ENCODE results near the gene CHST15.
A peak's percentile ranks its signal among the peaks of the same experiment; 100 is the strongest.

CHST15 gene

DNA sequence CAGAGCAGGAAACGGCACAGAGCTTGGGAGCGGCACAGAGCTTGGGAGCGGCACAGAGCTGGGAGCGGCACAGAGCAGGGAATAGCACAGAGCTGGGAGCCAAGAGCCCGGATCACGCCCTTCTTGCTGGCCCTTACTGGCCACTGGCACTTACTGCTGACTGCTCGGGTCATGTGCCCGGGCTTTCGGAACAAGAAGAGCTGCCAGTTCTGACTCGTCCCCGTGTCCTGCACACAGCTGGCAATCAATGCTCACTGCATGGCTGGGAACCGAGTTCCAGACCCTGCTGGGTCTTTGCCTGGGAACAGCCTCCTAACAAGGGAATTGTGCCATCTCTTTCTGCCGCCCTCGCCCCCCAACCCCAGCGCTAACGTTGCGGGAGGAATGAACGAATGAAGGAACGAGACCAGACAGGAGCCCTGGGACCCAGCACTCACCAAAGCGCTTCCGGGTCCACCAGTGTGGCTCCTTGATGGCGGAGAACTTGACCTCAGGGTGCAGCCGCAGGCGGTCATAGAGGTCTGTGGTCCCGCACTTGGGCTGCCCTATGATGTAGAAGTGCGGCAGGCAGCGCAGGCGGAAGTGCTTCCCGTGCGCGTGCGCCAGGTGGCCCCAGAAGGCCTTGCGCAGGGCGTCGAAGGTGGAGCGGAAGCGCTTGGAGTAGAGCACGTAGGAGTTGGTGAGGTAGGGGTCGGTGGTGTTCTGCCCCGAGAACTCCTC, 49.1 kb downstream of the CHST15 start:
- no peaks in the 10 kb centered on the region for H3K27me3 ChIP-seq (ENCODE audit: control insufficient read depth, low read length)
- no peaks in the 10 kb centered on the region for H3K9me2 ChIP-seq (replicated peaks; ENCODE audit: control insufficient read depth, low read length)
- H3K4me3 ChIP-seq (ENCODE audit: low read length): no peak overlapping the region; the same call in 1 of the 2 replicates
- peaks cover 4% of the 10 kb centered on the region for H3F3A ChIP-seq (ENCODE audit: control insufficient read depth, insufficient read depth)
- TF ChIP-seq, protein P1, sequence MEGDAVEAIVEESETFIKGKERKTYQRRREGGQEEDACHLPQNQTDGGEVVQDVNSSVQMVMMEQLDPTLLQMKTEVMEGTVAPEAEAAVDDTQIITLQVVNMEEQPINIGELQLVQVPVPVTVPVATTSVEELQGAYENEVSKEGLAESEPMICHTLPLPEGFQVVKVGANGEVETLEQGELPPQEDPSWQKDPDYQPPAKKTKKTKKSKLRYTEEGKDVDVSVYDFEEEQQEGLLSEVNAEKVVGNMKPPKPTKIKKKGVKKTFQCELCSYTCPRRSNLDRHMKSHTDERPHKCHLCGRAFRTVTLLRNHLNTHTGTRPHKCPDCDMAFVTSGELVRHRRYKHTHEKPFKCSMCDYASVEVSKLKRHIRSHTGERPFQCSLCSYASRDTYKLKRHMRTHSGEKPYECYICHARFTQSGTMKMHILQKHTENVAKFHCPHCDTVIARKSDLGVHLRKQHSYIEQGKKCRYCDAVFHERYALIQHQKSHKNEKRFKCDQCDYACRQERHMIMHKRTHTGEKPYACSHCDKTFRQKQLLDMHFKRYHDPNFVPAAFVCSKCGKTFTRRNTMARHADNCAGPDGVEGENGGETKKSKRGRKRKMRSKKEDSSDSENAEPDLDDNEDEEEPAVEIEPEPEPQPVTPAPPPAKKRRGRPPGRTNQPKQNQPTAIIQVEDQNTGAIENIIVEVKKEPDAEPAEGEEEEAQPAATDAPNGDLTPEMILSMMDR (IDR thresholded peaks at IDR 0.05; ENCODE audit: low read depth, low read length, poor library complexity, severe bottlenecking): no peak
- TF ChIP-seq EZH2phosphoT487 (IDR thresholded peaks at IDR 0.05; ENCODE audit: borderline replicate concordance, low read length): no peak
- H3K27ac ChIP-seq (ENCODE audit: low read depth, low read length): no peak overlapping the region
- H4K20me1 ChIP-seq (ENCODE audit: control insufficient read depth, insufficient read depth, low read depth, low read length): no peaks in the 10 kb centered on the region
- no peaks in the 10 kb centered on the region for H3K9me3 ChIP-seq (ENCODE audit: control insufficient read depth, insufficient read depth, low read length)
- peaks cover 50% of the 10 kb centered on the region for H3K79me2 ChIP-seq (ENCODE audit: control insufficient read depth, low read length)
- H3K36me3 ChIP-seq (ENCODE audit: control insufficient read depth, low read length): peaks cover 69% of the 10 kb centered on the region
- peak overlapping the region; percentile 84 for H3K4me2 ChIP-seq (ENCODE audit: low read length)
- peaks cover 39% of the 10 kb centered on the region for H3K4me1 ChIP-seq (ENCODE audit: control insufficient read depth, low read length)

DNA sequence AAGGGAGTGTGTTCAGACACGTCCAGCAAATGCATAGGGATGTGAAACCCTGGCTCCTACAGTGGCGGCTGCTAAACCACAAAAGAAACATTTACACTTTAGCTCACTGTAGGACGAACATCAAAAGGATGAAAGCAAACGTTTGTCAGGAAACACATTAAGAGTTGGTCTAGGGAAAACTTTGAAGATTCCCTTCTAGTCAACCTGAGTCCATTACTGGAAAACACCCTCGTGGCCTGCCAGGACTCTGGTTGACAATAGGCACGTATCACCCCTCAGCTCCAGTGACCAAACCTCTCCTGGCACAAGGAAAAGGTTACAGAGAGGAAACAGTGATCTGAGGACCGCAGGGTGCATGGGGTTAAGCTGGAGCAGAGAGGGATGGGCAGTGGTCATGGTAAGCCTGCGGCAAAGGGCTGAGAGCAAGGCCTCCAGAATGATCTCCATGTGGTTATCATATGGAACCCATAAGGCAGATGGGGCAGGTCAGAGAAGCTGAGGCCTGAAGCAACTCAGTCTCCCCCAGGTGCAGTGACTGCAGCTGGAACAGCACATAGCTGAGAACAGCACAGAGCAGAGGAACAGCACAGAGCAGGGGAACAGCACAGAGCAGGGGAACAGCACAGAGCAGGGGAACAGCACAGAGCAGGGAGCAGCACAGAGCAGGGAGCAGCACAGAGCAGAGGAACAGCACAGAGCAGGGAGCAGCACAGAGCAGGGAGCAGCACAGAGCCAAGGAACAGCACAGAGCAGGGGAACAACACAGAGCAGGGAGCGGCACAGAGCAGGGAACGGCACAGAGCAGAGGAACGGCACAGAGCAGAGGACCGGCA, 49.9 kb downstream of the CHST15 start:
- H3K27me3 ChIP-seq (ENCODE audit: control insufficient read depth, low read length): no peaks in the 10 kb centered on the region
- H3K4me3 ChIP-seq (ENCODE audit: low read length): peak overlapping the region; percentile 62
- no peaks in the 10 kb centered on the region for H4K20me1 ChIP-seq (ENCODE audit: control insufficient read depth, insufficient read depth, low read depth, low read length)
- peaks cover 42% of the 10 kb centered on the region for H3K79me2 ChIP-seq (ENCODE audit: control insufficient read depth, low read length)
- H3K9me3 ChIP-seq (ENCODE audit: control insufficient read depth, insufficient read depth, low read length): no peaks in the 10 kb centered on the region
- peak overlapping the region; percentile 86 for H3K27ac ChIP-seq (ENCODE audit: low read depth, low read length)
- peaks cover 72% of the 10 kb centered on the region for H3K36me3 ChIP-seq (ENCODE audit: control insufficient read depth, low read length)
- H3F3A ChIP-seq (ENCODE audit: control insufficient read depth, insufficient read depth): peaks cover 4% of the 10 kb centered on the region
- peaks cover 39% of the 10 kb centered on the region for H3K4me1 ChIP-seq (ENCODE audit: control insufficient read depth, low read length)
- TF ChIP-seq, protein P1 (IDR thresholded peaks at IDR 0.05; ENCODE audit: low read depth, low read length, poor library complexity, severe bottlenecking): no peak
- no peak for TF ChIP-seq EZH2phosphoT487 (IDR thresholded peaks at IDR 0.05; ENCODE audit: borderline replicate concordance, low read length)
- H3K9me2 ChIP-seq (replicated peaks; ENCODE audit: control insufficient read depth, low read length): no peaks in the 10 kb centered on the region
- H3K4me2 ChIP-seq (ENCODE audit: low read length): peak overlapping the region; percentile 84

DNA sequence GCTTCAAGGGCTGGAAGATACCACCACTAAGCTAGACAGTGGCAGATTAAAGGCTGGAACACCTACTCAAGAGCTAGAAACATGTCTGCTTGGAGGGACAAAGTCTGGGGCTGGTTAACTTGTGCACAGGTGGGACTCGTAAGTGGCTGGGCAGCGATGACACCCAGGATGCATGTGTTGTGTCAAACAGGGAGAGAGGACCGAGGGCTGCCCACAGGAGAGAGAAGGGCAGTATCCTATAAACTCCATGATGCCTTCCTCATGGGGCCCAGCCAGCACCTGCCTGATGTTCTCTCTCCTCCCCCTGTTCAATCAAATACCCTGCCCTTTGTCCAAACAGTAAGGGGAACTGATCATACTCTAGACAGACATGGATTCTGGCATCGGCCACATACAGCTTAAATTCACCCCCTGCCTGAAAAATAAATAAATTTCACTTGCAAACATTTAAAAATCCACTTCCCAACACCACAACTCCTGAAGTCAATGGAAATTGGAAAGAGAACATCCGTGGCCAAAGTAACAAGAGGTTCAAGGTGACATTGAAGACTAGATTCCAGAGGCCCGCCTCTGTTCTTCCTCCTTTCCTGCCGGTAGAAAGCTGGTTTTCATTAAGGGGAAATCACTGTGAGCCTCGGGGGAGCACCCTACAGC, 50.6 kb downstream of the CHST15 start:
- H3K4me2 ChIP-seq (ENCODE audit: low read length): peak overlapping the region; percentile 84
- TF ChIP-seq EZH2phosphoT487 (IDR thresholded peaks at IDR 0.05; ENCODE audit: borderline replicate concordance, low read length): no peak
- TF ChIP-seq, protein P1 (IDR thresholded peaks at IDR 0.05; ENCODE audit: low read depth, low read length, poor library complexity, severe bottlenecking): no peak
- H3K9me2 ChIP-seq (replicated peaks; ENCODE audit: control insufficient read depth, low read length): no peaks in the 10 kb centered on the region
- no peaks in the 10 kb centered on the region for H3K27me3 ChIP-seq (ENCODE audit: control insufficient read depth, low read length)
- peaks cover 35% of the 10 kb centered on the region for H3K79me2 ChIP-seq (ENCODE audit: control insufficient read depth, low read length)
- H3K4me1 ChIP-seq (ENCODE audit: control insufficient read depth, low read length): peaks cover 35% of the 10 kb centered on the region
- peak overlapping the region; percentile 86 for H3K27ac ChIP-seq (ENCODE audit: low read depth, low read length)
- no peaks in the 10 kb centered on the region for H4K20me1 ChIP-seq (ENCODE audit: control insufficient read depth, insufficient read depth, low read depth, low read length)
- peaks cover 72% of the 10 kb centered on the region for H3K36me3 ChIP-seq (ENCODE audit: control insufficient read depth, low read length)
- H3K4me3 ChIP-seq (ENCODE audit: low read length): peak overlapping the region; percentile 62
- peaks cover 4% of the 10 kb centered on the region for H3F3A ChIP-seq (ENCODE audit: control insufficient read depth, insufficient read depth)
- no peaks in the 10 kb centered on the region for H3K9me3 ChIP-seq (ENCODE audit: control insufficient read depth, insufficient read depth, low read length)
